Trophoblast cell (in vitro differentiated cells and primary cell): ENCODE measurements around the gene ZNF468.
A peak's percentile ranks its signal among the peaks of the same experiment; 100 is the strongest.
"Not testable (repeated sequence)": the region's sequence is repeated elsewhere in the genome, so short reads cannot be mapped to it uniquely, and the experiment has no call there.

Experiments used
- DNase-seq, 2 donors: peaks; one replicate each; pipeline ENCODE4 v3.0.0-alpha.2; 2016
- H2AFZ ChIP-seq: 2 replicates; pipeline ENCODE4 v1.6.1; 2013; ENCODE audit warnings: low read length, moderate library complexity, mild to moderate bottlenecking; ENCODE audit not compliant: insufficient read depth, poor library complexity
- H2AK5ac ChIP-seq: 2 replicates; pipeline ENCODE4 v1.6.1; 2013; ENCODE audit warnings: mild to moderate bottlenecking, low read length
- H2BK120ac ChIP-seq: 2 replicates; pipeline ENCODE4 v1.6.1; 2013; ENCODE audit warnings: low read length, mild to moderate bottlenecking, moderate library complexity; ENCODE audit not compliant: insufficient read depth, poor library complexity
- H2BK12ac ChIP-seq: 2 replicates; pipeline ENCODE4 v1.6.1; 2013; ENCODE audit warnings: mild to moderate bottlenecking, low read length, moderate library complexity
- H2BK5ac ChIP-seq: 2 replicates; pipeline ENCODE4 v1.6.1; 2013; ENCODE audit warnings: low read length, low read depth, moderate library complexity, mild to moderate bottlenecking; ENCODE audit not compliant: poor library complexity
- H3K14ac ChIP-seq: 2 replicates; pipeline ENCODE4 v1.6.1; 2013; ENCODE audit warnings: mild to moderate bottlenecking, low read length
- H3K18ac ChIP-seq: 2 replicates; pipeline ENCODE4 v1.6.1; 2013; ENCODE audit warnings: mild to moderate bottlenecking, low read length
- H3K23ac ChIP-seq: 2 replicates; pipeline ENCODE4 v1.6.1; 2013; ENCODE audit warnings: low read length
- H3K27ac ChIP-seq: 2 replicates; pipeline ENCODE4 v1.5.1; 2013; ENCODE audit warnings: low read depth, mild to moderate bottlenecking, inconsistent platforms, low read length, moderate library complexity
- H3K27me3 ChIP-seq: 2 replicates; pipeline ENCODE4 v1.6.1; 2013; ENCODE audit warnings: inconsistent platforms, mild to moderate bottlenecking, low read length, moderate library complexity; ENCODE audit not compliant: insufficient read depth
- H3K36me3 ChIP-seq, 2 experiments: 1 replicate in 1 of 2; 2 replicates in 1 of 2; pipeline ENCODE4 v1.6.1; 2013; ENCODE audit warnings: low read length in 2 of 2, mild to moderate bottlenecking in 2 of 2, moderate library complexity in 1 of 2; ENCODE audit not compliant: insufficient read depth in 2 of 2, control insufficient read depth in 1 of 2
- H3K4ac ChIP-seq: 2 replicates; pipeline ENCODE4 v1.6.1; 2013; ENCODE audit warnings: low read depth, mild to moderate bottlenecking, low read length, moderate library complexity
- H3K4me1 ChIP-seq, 2 experiments: 1 replicate in 1 of 2; 2 replicates in 1 of 2; pipeline ENCODE4 v1.6.1; 2013; ENCODE audit warnings: low read length in 2 of 2, mild to moderate bottlenecking in 2 of 2, moderate library complexity in 1 of 2; ENCODE audit not compliant: insufficient read depth in 2 of 2, control insufficient read depth in 1 of 2
- H3K4me2 ChIP-seq: 2 replicates; pipeline ENCODE4 v1.6.1; 2013; ENCODE audit warnings: inconsistent platforms, mild to moderate bottlenecking, low read length, moderate library complexity
- H3K4me3 ChIP-seq: 2 replicates; pipeline ENCODE4 v1.5.1; 2013; ENCODE audit warnings: mild to moderate bottlenecking, low read depth, low read length, inconsistent platforms
- H3K79me1 ChIP-seq: one replicate; pipeline ENCODE4 v1.6.1; 2013; ENCODE audit warnings: low read length
- H3K79me2 ChIP-seq: 2 replicates; pipeline ENCODE4 v1.6.1; 2013; ENCODE audit warnings: low read length, mild to moderate bottlenecking; ENCODE audit not compliant: control insufficient read depth, insufficient read depth, poor library complexity
- H3K9ac ChIP-seq: 2 replicates; pipeline ENCODE4 v1.6.1; 2013; ENCODE audit warnings: mild to moderate bottlenecking, low read length
- H3K9me3 ChIP-seq: 2 replicates; pipeline ENCODE4 v1.6.1; 2013; ENCODE audit warnings: low read depth, mild to moderate bottlenecking, control low read depth, inconsistent platforms, low read length; ENCODE audit not compliant: insufficient read depth
- H4K12ac ChIP-seq: 2 replicates; pipeline ENCODE4 v1.6.1; 2013; ENCODE audit warnings: low read depth, mild to moderate bottlenecking, low read length, moderate library complexity
- H4K8ac ChIP-seq: 2 replicates; pipeline ENCODE4 v1.6.1; 2013; ENCODE audit warnings: low read depth, mild to moderate bottlenecking, low read length, moderate library complexity
- H4K91ac ChIP-seq: one replicate; pipeline ENCODE4 v1.6.1; 2013; ENCODE audit warnings: low read depth, mild to moderate bottlenecking, low read length, moderate library complexity
- WGBS: extraction: QIAGEN DNeasy Blood & Tissue Kit; methylation state at CpG from one replicate; pipeline ENCODE4 v1.1.7; 2013; ENCODE audit warnings: missing lambda C conversion rate; ENCODE audit not compliant: insufficient read length, insufficient coverage; ENCODE audit errors: extremely low coverage; 5-methylcytosine and 5-hydroxymethylcytosine counted together

The ZNF468 gene

DNA sequence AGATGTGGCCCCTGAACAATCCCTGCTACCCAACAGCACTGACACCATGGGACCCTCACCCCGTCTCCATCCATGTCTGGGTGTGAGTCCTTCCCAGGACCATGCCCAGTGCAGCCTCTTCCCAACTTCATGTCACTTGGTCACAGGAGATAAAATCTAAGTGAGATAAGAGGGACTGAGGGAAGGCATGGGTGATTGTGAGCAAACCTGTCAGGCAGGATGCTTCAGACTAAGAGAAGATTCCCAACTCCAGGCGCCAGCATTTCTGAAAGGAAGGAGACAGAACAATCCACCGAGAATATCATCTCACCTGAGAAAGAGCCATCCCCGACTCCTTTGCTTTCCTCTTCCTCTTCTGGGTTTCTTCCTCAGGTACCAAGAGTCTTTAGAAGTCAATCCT is 32.5 kb upstream of the ZNF468 start:
- no CpG with 5 or more reads among the region's 4 CpGs for WGBS
- DNase-seq: peak; percentile 92 to 94
- H2BK12ac ChIP-seq: no peak overlapping the region
- H3K18ac ChIP-seq: no peak overlapping the region
- no peak overlapping the region for H3K23ac ChIP-seq
- H4K91ac ChIP-seq: peak overlapping the region; percentile 91
- peaks cover 10 to 17% of the 10 kb centered on the region in 2 experiments for H3K4me1 ChIP-seq
- H3K27me3 ChIP-seq: no peaks in the 10 kb centered on the region
- H2BK120ac ChIP-seq: no peak overlapping the region
- no peak overlapping the region for H3K4ac ChIP-seq
- no peak overlapping the region for H4K12ac ChIP-seq
- peaks cover 30 to 36% of the 10 kb centered on the region in 2 experiments for H3K36me3 ChIP-seq
- H2AFZ ChIP-seq: no peak overlapping the region
- H3K79me2 ChIP-seq: peaks cover 9% of the 10 kb centered on the region
- no peak overlapping the region for H2BK5ac ChIP-seq
- no peak overlapping the region for H3K4me3 ChIP-seq
- peak overlapping the region; percentile 89 for H3K27ac ChIP-seq
- no peak overlapping the region for H3K9ac ChIP-seq
- no peak overlapping the region for H2AK5ac ChIP-seq
- H3K9me3 ChIP-seq: no peaks in the 10 kb centered on the region
- H4K8ac ChIP-seq: no peak overlapping the region
- no peak overlapping the region for H3K14ac ChIP-seq
- peaks cover 13% of the 10 kb centered on the region for H3K79me1 ChIP-seq
- no peak overlapping the region for H3K4me2 ChIP-seq

DNA sequence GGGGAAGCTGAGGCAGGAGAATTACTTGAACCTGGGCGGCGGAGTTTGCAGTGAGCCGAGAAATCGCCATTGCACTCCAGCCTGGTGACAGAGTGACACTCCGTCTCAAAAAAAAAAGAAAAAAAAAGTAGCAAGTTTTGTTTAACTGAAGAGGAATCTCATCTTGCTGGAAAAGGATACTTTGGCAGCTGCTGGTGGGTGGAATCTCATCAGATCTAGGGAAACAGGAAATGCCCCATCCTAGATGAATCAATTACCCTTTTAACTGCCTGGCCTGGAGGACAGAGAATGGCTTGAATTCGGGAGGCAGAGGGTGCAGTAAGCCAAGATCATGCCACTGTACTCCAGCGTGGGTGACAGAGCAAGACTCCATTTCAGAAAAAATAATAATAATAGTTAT is 31.7 kb upstream of the ZNF468 start:
- no peak overlapping the region for H4K12ac ChIP-seq

DNA sequence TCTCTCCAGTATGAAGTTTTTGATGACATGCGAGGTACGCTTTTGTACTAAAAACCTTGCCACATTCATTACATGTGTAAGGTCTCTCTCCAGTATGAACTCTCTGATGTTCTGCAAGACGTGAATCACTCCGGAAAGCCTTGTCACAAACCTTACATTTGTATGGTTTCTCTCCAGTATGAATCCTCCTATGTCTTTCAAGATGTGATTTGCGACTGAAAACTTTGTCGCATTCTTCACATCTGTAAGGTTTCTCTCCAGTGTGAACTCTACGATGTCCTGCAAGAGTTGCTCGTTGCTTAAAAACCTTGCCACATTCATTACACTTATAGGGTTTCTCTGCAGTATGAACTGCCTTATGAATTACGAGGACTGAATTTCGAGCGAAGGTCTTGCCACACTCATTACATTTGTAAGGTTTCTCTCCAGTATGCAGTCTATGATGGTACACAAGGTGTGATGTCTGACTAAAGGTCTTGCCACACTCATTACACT is 23.5 kb upstream of the ZNF468 start:
- no peak overlapping the region for H3K4me3 ChIP-seq
- no peak overlapping the region for H2AK5ac ChIP-seq
- no peak overlapping the region for H3K18ac ChIP-seq
- no peak overlapping the region for H2BK5ac ChIP-seq
- no peaks in the 10 kb centered on the region for H3K4me1 ChIP-seq
- H3K36me3 ChIP-seq: peaks cover 30 to 50% of the 10 kb centered on the region in 2 experiments
- H3K79me2 ChIP-seq: no peaks in the 10 kb centered on the region
- H3K14ac ChIP-seq: no peak overlapping the region
- no peak overlapping the region for H4K8ac ChIP-seq
- H3K27ac ChIP-seq: no peak overlapping the region
- H3K9me3 ChIP-seq: peaks cover 4% of the 10 kb centered on the region
- no peak overlapping the region for H4K12ac ChIP-seq
- DNase-seq: no peak
- no peak overlapping the region for H2BK120ac ChIP-seq
- WGBS: no CpG with 5 or more reads among the region's 11 CpGs
- H3K4me2 ChIP-seq: no peak overlapping the region
- no peak overlapping the region for H4K91ac ChIP-seq
- no peaks in the 10 kb centered on the region for H3K27me3 ChIP-seq
- H3K9ac ChIP-seq: no peak overlapping the region
- H3K23ac ChIP-seq: no peak overlapping the region
- no peaks in the 10 kb centered on the region for H3K79me1 ChIP-seq
- H3K4ac ChIP-seq: no peak overlapping the region
- no peak overlapping the region for H2AFZ ChIP-seq
- H2BK12ac ChIP-seq: no peak overlapping the region

More for the DNA sequence above, 31.7 kb upstream of the ZNF468 start:
- Histone ChIP-seq H3K4me3 (no peak overlapping the region), H2BK5ac (peak overlapping the region; percentile 10), H3K36me3 (peaks cover 35 to 43% of the 10 kb centered on the region in 2 experiments), H4K91ac (no peak overlapping the region), H4K8ac (no peak overlapping the region), H3K23ac (no peak overlapping the region), H3K9ac (no peak overlapping the region), H3K27ac (no peak overlapping the region), H3K14ac (no peak overlapping the region), H3K79me1 (peaks cover 13% of the 10 kb centered on the region), H2BK120ac (no peak overlapping the region), H3K79me2 (peaks cover 9% of the 10 kb centered on the region), H2AK5ac (no peak overlapping the region), H2AFZ (no peak overlapping the region), H3K27me3 (no peaks in the 10 kb centered on the region), H3K9me3 (no peaks in the 10 kb centered on the region), H3K4me1 (peaks cover 10 to 17% of the 10 kb centered on the region in 2 experiments), H3K4ac (no peak overlapping the region), H3K18ac (no peak overlapping the region), H3K4me2 (no peak overlapping the region), H2BK12ac (peak overlapping the region; percentile 44)
- peak; percentile 74 to 83 for DNase-seq
- no CpG with 5 or more reads among the region's 7 CpGs for WGBS

- H2BK120ac ChIP-seq, H3K27ac ChIP-seq, H4K91ac ChIP-seq, H3K79me2 ChIP-seq, H3K18ac ChIP-seq, H2AK5ac ChIP-seq, H3K14ac ChIP-seq, H3K9ac ChIP-seq, H3K4me3 ChIP-seq, H3K23ac ChIP-seq, H2AFZ ChIP-seq, H2BK5ac ChIP-seq, H3K27me3 ChIP-seq, H4K12ac ChIP-seq, H4K8ac ChIP-seq, H3K79me1 ChIP-seq, H3K36me3 ChIP-seq, H3K4me1 ChIP-seq, H3K4me2 ChIP-seq, H3K4ac ChIP-seq, H2BK12ac ChIP-seq, H3K9me3 ChIP-seq: not testable (repeated sequence)
- peak; percentile 8 to 39 for DNase-seq
- no CpG with 5 or more reads among the region's 6 CpGs for WGBS
Observed at GRCh38 chr19:52872996-52873395, 15.6 kb upstream of the ZNF468 start.
